Measurements from ENCODE around the gene ATP6V1D. TPM values are rescaled to one million over a fixed set of nuclear protein-coding genes. Genes with fewer than 3 reads are reported as not detected.
"Not testable (repeated sequence)": the region's sequence is repeated elsewhere in the genome, so short reads cannot be mapped to it uniquely, and the experiment has no call there.

ATP6V1D gene
- total RNA-seq, 3 donors from 2014 or later = 58.0 to 102 (median 75.2) TPM

- H3K9me3 ChIP-seq = no peaks in the 10 kb centered on the region
- intact Hi-C loops (cut with DNase I; ENCODE audit: low total_unique reads) = no loop called here
- H3K4me1 ChIP-seq = no peaks in the 10 kb centered on the region
- peaks cover 6% of the 10 kb centered on the region for H3K36me3 ChIP-seq
- no peak overlapping the region for H3K4me3 ChIP-seq
- H3K27me3 ChIP-seq = no peaks in the 10 kb centered on the region
- no peak for TF ChIP-seq POLR2AphosphoS5 (IDR thresholded peaks at IDR 0.05)
- no peak for TF ChIP-seq POLR2A (IDR thresholded peaks at IDR 0.05)
- no peak for TF ChIP-seq CTCF (IDR thresholded peaks at IDR 0.05)
- no peak overlapping the region for H3K27ac ChIP-seq
- no peak for DNase-seq (ENCODE audit: low spot score in 2 of 2)
These were observed 23.8 kb downstream of the ATP6V1D start for GRCh38 chr14:67335781-67336180.

- Histone ChIP-seq H3K4me3 (no peak overlapping the region), H3K27ac (peak overlapping the region in 1 of 2 donors; percentile 56), H3K36me3 (peaks cover 6% of the 10 kb centered on the region), H3K9me3 (no peaks in the 10 kb centered on the region), H3K4me1 (no peaks in the 10 kb centered on the region), H3K27me3 (no peaks in the 10 kb centered on the region)
- no peak for DNase-seq (ENCODE audit: low spot score in 2 of 2)
- intact Hi-C loops (cut with DNase I; ENCODE audit: low total_unique reads) = no loop called here
- no peak for TF ChIP-seq POLR2AphosphoS5 (IDR thresholded peaks at IDR 0.05)
- no peak for TF ChIP-seq CTCF (IDR thresholded peaks at IDR 0.05)
- TF ChIP-seq POLR2A (IDR thresholded peaks at IDR 0.05) = no peak
These were observed 27.1 kb downstream of the ATP6V1D start for GRCh38 chr14:67332468-67332867.

GRCh38 chr14:67331368-67332125 lies 28.1 kb downstream of the ATP6V1D start:
- Histone ChIP-seq H3K36me3 (peaks cover 6% of the 10 kb centered on the region), H3K4me1 (no peaks in the 10 kb centered on the region), H3K27ac (peak overlapping the region; percentile 29 to 56), H3K27me3 (no peaks in the 10 kb centered on the region), H3K9me3 (no peaks in the 10 kb centered on the region), H3K4me3 (no peak overlapping the region)
- intact Hi-C loops (cut with DNase I; ENCODE audit: low total_unique reads) = no loop called here
- no peak for DNase-seq (ENCODE audit: low spot score in 2 of 2)
- TF ChIP-seq POLR2A (IDR thresholded peaks at IDR 0.05) = no peak
- no peak for TF ChIP-seq POLR2AphosphoS5 (IDR thresholded peaks at IDR 0.05)
- TF ChIP-seq CTCF (IDR thresholded peaks at IDR 0.05) = no peak

GRCh38 chr14:67329666-67330065 lies 29.9 kb downstream of the ATP6V1D start:
- DNase-seq (ENCODE audit: low spot score in 2 of 2); intact Hi-C loops (cut with DNase I; ENCODE audit: low total_unique reads); H3K9me3 ChIP-seq; H3K27ac ChIP-seq; H3K4me1 ChIP-seq; H3K27me3 ChIP-seq; H3K4me3 ChIP-seq; H3K36me3 ChIP-seq: not testable (repeated sequence)

- intact Hi-C loops (cut with DNase I; ENCODE audit: low total_unique reads) = no loop called here
- no peaks in the 10 kb centered on the region for H3K9me3 ChIP-seq
- H3K27ac ChIP-seq = no peak overlapping the region
- H3K27me3 ChIP-seq = no peaks in the 10 kb centered on the region
- no peaks in the 10 kb centered on the region for H3K36me3 ChIP-seq
- H3K4me3 ChIP-seq = no peak overlapping the region
- no peak for DNase-seq (ENCODE audit: low spot score in 2 of 2)
- H3K4me1 ChIP-seq = no peaks in the 10 kb centered on the region
- TF ChIP-seq POLR2A (IDR thresholded peaks at IDR 0.05) = no peak
- no peak for TF ChIP-seq POLR2AphosphoS5 (IDR thresholded peaks at IDR 0.05)
- TF ChIP-seq CTCF (IDR thresholded peaks at IDR 0.05) = no peak
These were observed 40.5 kb downstream of the ATP6V1D start for GRCh38 chr14:67319142-67319541.
